ENCODE results near the gene GPALPP1. TPM values are rescaled to one million over a fixed set of nuclear protein-coding genes. Genes with fewer than 3 reads are reported as not detected.
"Not testable (repeated sequence)": the region's sequence is repeated elsewhere in the genome, so short reads cannot be mapped to it uniquely, and the experiment has no call there.

The GPALPP1 gene
- polyA plus RNA-seq, 4 donors = 6.8 to 32.5 (median 10.0) TPM

DNA sequence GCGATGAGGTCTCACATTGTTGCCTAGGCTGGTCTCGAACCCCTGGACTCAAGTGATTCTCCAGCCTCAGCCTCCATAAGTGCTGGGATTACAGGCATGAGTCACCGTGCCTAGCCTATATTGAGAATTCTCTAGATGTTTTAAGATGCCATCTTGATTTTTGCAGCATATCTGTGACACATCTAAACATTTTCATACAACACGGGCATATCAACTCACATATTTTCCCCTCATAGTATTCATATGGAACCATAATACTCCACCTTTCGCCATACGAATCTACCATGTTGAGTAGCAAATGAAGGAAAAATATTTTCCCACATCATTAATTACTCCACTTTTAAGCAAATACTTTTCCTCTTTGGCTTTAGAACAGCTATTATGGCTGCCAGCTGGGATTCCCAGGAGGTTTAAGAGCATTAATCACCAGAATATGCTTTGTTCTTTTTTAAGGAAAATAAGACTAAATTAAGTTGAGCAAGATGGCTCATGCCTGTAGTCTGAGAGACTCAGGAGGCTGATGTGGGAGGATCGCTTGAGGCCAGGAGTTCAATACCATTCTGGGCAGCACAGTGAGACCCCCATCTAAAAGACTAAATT, 74.0 kb downstream of the GPALPP1 start:
- no peak for FAIRE-seq
- 77 to 89% (median 88%) methylated on average over 7 of the region's 7 CpGs for WGBS, 3 donors

DNA sequence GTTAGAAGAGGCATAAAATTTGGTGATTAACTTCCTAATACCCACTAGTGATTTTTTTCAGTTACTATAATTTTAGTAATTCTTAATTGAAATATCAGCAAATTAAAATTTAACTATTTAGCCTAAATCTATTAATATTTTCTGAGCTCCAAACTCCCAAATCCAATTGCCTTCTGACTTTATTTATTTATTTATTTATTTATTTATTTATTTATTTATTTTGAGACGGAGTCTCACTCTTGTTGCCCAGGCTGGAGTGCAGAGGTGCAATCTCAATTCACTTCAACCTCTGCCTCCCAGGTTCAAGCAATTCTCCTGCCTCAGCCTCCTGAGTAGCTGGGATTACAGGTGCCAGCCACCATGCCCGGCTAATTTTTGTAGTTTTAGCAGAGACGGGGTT, 74.6 kb downstream of the GPALPP1 start:
- not testable (repeated sequence) for FAIRE-seq; H3K9me3 ChIP-seq (ENCODE audit: control insufficient read depth in 2 of 2, insufficient read depth in 1 of 2, low read depth in 1 of 2, low read length in 1 of 2); H3K27me3 ChIP-seq (ENCODE audit: control insufficient read depth in 3 of 3, insufficient read depth in 3 of 3, low read length in 3 of 3); DNase-seq; H3K4me3 ChIP-seq (ENCODE audit: low read depth in 1 of 3, low read length in 3 of 3); H3K27ac ChIP-seq (ENCODE audit: low read depth in 1 of 3, low read length in 2 of 3); H3K36me3 ChIP-seq (ENCODE audit: control insufficient read depth in 3 of 3, insufficient read depth in 2 of 3, low read depth in 1 of 3, low read length in 3 of 3); H3K4me1 ChIP-seq (ENCODE audit: control insufficient read depth in 3 of 3, insufficient read depth in 2 of 3, low read depth in 1 of 3, low read length in 2 of 3)
- 86 to 91% (median 88%) methylated on average over 3 of the region's 3 CpGs for WGBS, 3 donors

More for the DNA sequence above, 74.0 kb downstream of the GPALPP1 start:
- H3K9me3 ChIP-seq (ENCODE audit: control insufficient read depth in 2 of 2, insufficient read depth in 1 of 2, low read depth in 1 of 2, low read length in 1 of 2) = no peaks in the 10 kb centered on the region
- H3K4me3 ChIP-seq (ENCODE audit: low read depth in 1 of 3, low read length in 3 of 3) = no peak overlapping the region
- H3K27ac ChIP-seq (ENCODE audit: low read depth in 1 of 3, low read length in 2 of 3) = no peak overlapping the region
- H3K4me1 ChIP-seq (ENCODE audit: control insufficient read depth in 3 of 3, insufficient read depth in 2 of 3, low read depth in 1 of 3, low read length in 2 of 3) = no peaks in the 10 kb centered on the region
- H3K36me3 ChIP-seq (ENCODE audit: control insufficient read depth in 3 of 3, insufficient read depth in 2 of 3, low read depth in 1 of 3, low read length in 3 of 3) = no peaks in the 10 kb centered on the region
- DNase-seq = no peak
- peaks cover 0 to 3% (median 0%) of the 10 kb centered on the region in 3 donors for H3K27me3 ChIP-seq (ENCODE audit: control insufficient read depth in 3 of 3, insufficient read depth in 3 of 3, low read length in 3 of 3)

DNA sequence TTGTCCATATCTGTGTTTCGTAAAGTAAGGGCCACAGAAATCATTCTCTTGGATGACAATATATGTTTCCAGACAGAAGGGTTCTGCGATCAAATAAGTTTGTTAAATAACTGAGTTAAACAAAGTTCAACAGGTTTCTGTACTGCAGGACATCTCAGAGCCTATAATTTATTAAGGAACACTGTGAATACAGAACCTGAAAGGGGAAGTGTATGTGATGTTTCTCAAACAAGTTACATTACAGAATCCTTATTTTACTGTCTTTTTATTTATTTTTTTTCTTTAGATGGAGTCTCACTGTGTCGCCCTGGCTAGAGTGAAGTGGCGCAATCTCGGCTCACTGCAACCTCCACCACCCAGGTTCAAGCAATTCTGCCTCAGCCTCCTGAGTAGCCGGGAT, 75.6 kb downstream of the GPALPP1 start:
- FAIRE-seq (no peak), DNase-seq (no peak)
- H3K9me3 ChIP-seq (ENCODE audit: control insufficient read depth in 2 of 2, insufficient read depth in 1 of 2, low read depth in 1 of 2, low read length in 1 of 2) = no peaks in the 10 kb centered on the region
- H3K36me3 ChIP-seq (ENCODE audit: control insufficient read depth in 3 of 3, insufficient read depth in 2 of 3, low read depth in 1 of 3, low read length in 3 of 3) = no peaks in the 10 kb centered on the region
- H3K4me3 ChIP-seq (ENCODE audit: low read depth in 1 of 3, low read length in 3 of 3) = no peak overlapping the region
- H3K27me3 ChIP-seq (ENCODE audit: control insufficient read depth in 3 of 3, insufficient read depth in 3 of 3, low read length in 3 of 3) = peaks cover 0 to 3% (median 0%) of the 10 kb centered on the region in 3 donors
- H3K27ac ChIP-seq (ENCODE audit: low read depth in 1 of 3, low read length in 2 of 3) = no peak overlapping the region
- 91 to 93% (median 92%) methylated on average over 6 of the region's 6 CpGs for WGBS, 3 donors
- H3K4me1 ChIP-seq (ENCODE audit: control insufficient read depth in 3 of 3, insufficient read depth in 2 of 3, low read depth in 1 of 3, low read length in 2 of 3) = no peaks in the 10 kb centered on the region

DNA sequence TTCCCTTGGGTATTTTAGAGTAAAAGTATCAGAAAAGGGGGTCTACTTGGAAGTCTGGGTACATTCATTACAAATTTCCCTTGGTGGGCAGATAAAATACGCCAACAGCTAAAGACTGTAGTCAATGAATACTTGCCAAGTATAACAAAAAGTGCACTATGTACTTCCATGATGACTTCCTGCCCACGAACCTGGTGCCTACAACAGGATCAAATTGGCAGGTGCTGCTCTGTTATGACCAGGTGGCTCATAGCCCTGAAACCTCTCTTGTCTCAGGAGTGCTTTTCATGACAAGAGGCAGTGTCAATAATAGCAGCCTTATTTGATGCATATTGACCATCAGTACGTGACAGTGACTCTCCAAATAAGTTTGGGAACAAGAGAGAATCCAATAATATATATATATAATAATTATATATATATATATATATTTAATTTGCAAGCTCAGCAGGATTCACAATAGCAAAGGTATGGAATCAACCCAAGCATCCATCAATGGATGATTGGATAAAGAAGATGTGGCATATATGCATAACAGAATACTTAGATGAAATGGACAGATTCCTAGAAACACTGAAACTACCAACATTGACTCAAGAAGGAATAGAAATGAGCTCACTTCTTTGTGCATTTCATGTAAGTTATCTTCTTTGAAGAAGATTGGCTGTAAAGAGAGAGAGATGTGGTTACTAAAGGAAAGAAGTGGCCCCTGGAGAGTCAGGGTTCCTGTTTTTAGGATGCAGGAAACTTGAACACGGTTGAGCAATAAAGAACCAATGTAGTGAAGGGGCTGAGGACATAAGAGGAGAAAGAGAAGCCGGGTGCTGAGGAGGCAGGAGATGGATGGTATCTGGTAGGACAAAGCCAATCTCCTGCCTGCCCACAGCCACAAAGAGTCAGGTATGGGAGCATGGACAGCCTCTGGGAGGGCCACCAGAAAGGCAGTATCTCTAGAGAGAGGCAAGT, 79.0 kb downstream of the GPALPP1 start:
- Histone ChIP-seq H3K27ac (ENCODE audit: low read depth in 1 of 3, low read length in 2 of 3) (no peak overlapping the region), H3K36me3 (ENCODE audit: control insufficient read depth in 3 of 3, insufficient read depth in 2 of 3, low read depth in 1 of 3, low read length in 3 of 3) (no peaks in the 10 kb centered on the region), H3K9me3 (ENCODE audit: control insufficient read depth in 2 of 2, insufficient read depth in 1 of 2, low read depth in 1 of 2, low read length in 1 of 2) (no peaks in the 10 kb centered on the region), H3K4me1 (ENCODE audit: control insufficient read depth in 3 of 3, insufficient read depth in 2 of 3, low read depth in 1 of 3, low read length in 2 of 3) (no peaks in the 10 kb centered on the region), H3K4me3 (ENCODE audit: low read depth in 1 of 3, low read length in 3 of 3) (no peak overlapping the region), H3K27me3 (ENCODE audit: control insufficient read depth in 3 of 3, insufficient read depth in 3 of 3, low read length in 3 of 3) (no peaks in the 10 kb centered on the region)
- no peak for DNase-seq
- 43 to 56% (median 50%) methylated on average over 5 of the region's 5 CpGs for WGBS, 3 donors
- no peak for FAIRE-seq

DNA sequence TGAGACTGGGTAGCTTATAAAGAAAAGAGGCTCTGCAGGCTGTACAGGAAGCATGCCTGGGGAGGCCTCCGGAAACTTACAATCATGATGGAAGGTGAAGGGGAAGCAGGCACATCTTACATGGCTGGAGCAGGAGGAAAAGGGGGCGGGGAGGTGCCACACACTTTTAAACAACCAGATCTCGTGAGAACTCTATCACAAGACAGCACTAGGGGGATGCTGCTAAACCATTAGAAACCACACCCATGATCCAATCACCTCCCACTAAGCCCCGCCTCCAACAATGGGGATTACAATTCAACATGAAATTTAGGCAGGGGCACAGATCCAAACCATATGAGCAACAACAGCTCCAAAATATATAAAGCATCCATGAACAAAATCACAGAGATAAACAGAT, 84.5 kb downstream of the GPALPP1 start:
- Histone ChIP-seq H3K4me1 (ENCODE audit: control insufficient read depth in 3 of 3, insufficient read depth in 2 of 3, low read depth in 1 of 3, low read length in 2 of 3) (no peaks in the 10 kb centered on the region), H3K36me3 (ENCODE audit: control insufficient read depth in 3 of 3, insufficient read depth in 2 of 3, low read depth in 1 of 3, low read length in 3 of 3) (no peaks in the 10 kb centered on the region), H3K4me3 (ENCODE audit: low read depth in 1 of 3, low read length in 3 of 3) (no peak overlapping the region), H3K9me3 (ENCODE audit: control insufficient read depth in 2 of 2, insufficient read depth in 1 of 2, low read depth in 1 of 2, low read length in 1 of 2) (no peaks in the 10 kb centered on the region), H3K27ac (ENCODE audit: low read depth in 1 of 3, low read length in 2 of 3) (no peak overlapping the region), H3K27me3 (ENCODE audit: control insufficient read depth in 3 of 3, insufficient read depth in 3 of 3, low read length in 3 of 3) (no peaks in the 10 kb centered on the region)
- WGBS, 3 donors = 75 to 81% (median 78%) methylated on average over 4 of the region's 4 CpGs
- FAIRE-seq = no peak
- no peak for DNase-seq

DNA sequence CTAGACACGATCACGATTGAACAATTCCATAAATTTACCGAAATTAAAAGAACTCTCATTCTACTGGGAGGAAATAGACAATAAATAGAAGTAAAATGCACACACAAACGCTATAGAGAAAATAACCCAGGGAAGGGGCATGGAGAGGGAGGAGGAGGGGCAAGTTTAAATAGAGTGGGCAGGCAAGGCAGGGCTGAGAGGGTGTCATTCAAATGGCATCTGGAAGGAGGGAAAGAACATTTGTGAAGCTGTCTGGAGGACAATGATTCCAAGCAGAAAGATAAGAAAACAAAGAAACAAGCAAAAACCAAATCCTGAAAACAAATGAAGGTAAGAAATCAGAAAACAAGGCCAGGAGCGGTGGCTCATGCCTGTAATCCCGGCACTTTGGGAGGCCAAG, 85.4 kb downstream of the GPALPP1 start:
- Histone ChIP-seq H3K9me3 (ENCODE audit: control insufficient read depth in 2 of 2, insufficient read depth in 1 of 2, low read depth in 1 of 2, low read length in 1 of 2) (no peaks in the 10 kb centered on the region), H3K4me1 (ENCODE audit: control insufficient read depth in 3 of 3, insufficient read depth in 2 of 3, low read depth in 1 of 3, low read length in 2 of 3) (no peaks in the 10 kb centered on the region), H3K27me3 (ENCODE audit: control insufficient read depth in 3 of 3, insufficient read depth in 3 of 3, low read length in 3 of 3) (no peaks in the 10 kb centered on the region), H3K4me3 (ENCODE audit: low read depth in 1 of 3, low read length in 3 of 3) (no peak overlapping the region), H3K27ac (ENCODE audit: low read depth in 1 of 3, low read length in 2 of 3) (no peak overlapping the region), H3K36me3 (ENCODE audit: control insufficient read depth in 3 of 3, insufficient read depth in 2 of 3, low read depth in 1 of 3, low read length in 3 of 3) (no peaks in the 10 kb centered on the region)
- WGBS, 3 donors = 81 to 92% (median 91%) methylated on average over 6 of the region's 6 CpGs
- DNase-seq (no peak), FAIRE-seq (no peak)

DNA sequence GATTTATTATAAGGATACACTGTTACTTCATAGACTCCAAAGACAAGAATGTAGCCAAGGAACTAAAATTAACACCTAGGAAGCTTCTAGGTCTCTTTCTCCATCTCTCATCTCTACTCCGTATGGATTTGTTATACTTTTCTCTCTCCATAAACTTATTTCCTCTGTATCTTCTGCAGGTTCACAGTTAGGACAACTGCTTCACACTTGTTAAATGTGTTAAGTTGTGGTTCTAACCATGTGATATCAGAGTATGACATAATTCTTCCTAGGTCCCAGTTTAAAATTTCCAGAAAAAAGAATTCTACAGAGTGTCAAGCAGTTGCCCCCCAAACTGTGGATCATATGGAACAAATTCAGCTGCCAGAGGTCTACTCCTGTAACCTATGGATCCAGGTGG, 88.7 kb downstream of the GPALPP1 start:
- H3K27ac ChIP-seq (ENCODE audit: low read depth in 1 of 3, low read length in 2 of 3) = no peak overlapping the region
- no peaks in the 10 kb centered on the region for H3K4me1 ChIP-seq (ENCODE audit: control insufficient read depth in 3 of 3, insufficient read depth in 2 of 3, low read depth in 1 of 3, low read length in 2 of 3)
- FAIRE-seq (no peak), DNase-seq (no peak)
- no peaks in the 10 kb centered on the region for H3K36me3 ChIP-seq (ENCODE audit: control insufficient read depth in 3 of 3, insufficient read depth in 2 of 3, low read depth in 1 of 3, low read length in 3 of 3)
- H3K9me3 ChIP-seq (ENCODE audit: control insufficient read depth in 2 of 2, insufficient read depth in 1 of 2, low read depth in 1 of 2, low read length in 1 of 2) = no peaks in the 10 kb centered on the region
- WGBS, 3 donors = 77 to 79% (median 79%) methylated on average over 1 of the region's 1 CpG
- H3K27me3 ChIP-seq (ENCODE audit: control insufficient read depth in 3 of 3, insufficient read depth in 3 of 3, low read length in 3 of 3) = peaks cover 0 to 2% (median 0%) of the 10 kb centered on the region in 3 donors
- no peak overlapping the region for H3K4me3 ChIP-seq (ENCODE audit: low read depth in 1 of 3, low read length in 3 of 3)
